Measurements from ENCODE around the gene CXCR4. TPM values are rescaled to one million over a fixed set of nuclear protein-coding genes. Genes with fewer than 3 reads are reported as not detected.

CXCR4 gene
- total and polyA plus RNA-seq, 9 of the 15 experiments (the other 6 are each of a cell fraction or from before 2014, with no cell fraction given): 0.07 to 0.45 (median 0.17) TPM; not detected in 3

DNA sequence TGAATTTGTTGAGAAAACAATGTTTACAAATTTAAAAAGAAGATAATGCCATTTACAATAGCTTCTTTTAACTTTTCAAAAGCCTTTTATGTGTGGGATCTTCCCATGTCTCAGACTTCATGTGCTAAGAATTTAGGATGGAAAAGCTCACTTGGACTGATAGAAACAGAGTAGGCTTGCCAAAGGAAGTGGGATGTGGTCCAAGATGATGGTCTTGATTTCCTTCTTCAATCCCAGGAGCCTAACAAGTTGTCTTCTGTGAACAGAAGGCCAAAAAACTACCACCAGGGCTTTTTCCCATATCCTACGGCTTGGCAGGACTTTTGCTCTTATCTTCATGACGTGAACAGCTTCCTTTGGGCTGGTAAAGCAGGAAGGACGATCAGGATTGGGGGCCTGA is 9.5 kb downstream of the CXCR4 start:
- Histone ChIP-seq H3K9me1 (ENCODE audit: control insufficient read depth, insufficient read depth, low read length) (no peaks in the 10 kb centered on the region), H3K4me1 (replicated peaks in 1 of 2; ENCODE audit: control insufficient read depth in 2 of 2, insufficient read depth in 2 of 2, low read length in 2 of 2) (no peaks in the 10 kb centered on the region), H3K9ac (ENCODE audit: insufficient read depth in 1 of 2, low read depth in 2 of 2, low read length in 2 of 2) (no peak overlapping the region), H3K27me3 (ENCODE audit: control insufficient read depth in 2 of 2, insufficient read depth in 2 of 2, low read length in 2 of 2) (peaks cover 2 to 9% of the 10 kb centered on the region in 2 experiments; a peak in 1 of 5 replicates), H3K36me3 (ENCODE audit: control insufficient read depth, insufficient read depth, low read length) (no peaks in the 10 kb centered on the region), H3K4me3 (no peak overlapping the region), H3K79me2 (ENCODE audit: control insufficient read depth, insufficient read depth, low read length) (no peaks in the 10 kb centered on the region), H2AFZ (ENCODE audit: low read depth, low read length) (no peak overlapping the region), H3K9me3 (replicated peaks; ENCODE audit: control insufficient read depth, insufficient read depth, low read depth, low read length) (no peaks in the 10 kb centered on the region), H3K27ac (ENCODE audit: extremely low read depth, low read depth, low read length) (no peak overlapping the region), H4K20me1 (replicated peaks; ENCODE audit: control insufficient read depth, insufficient read depth, low read length) (no peaks in the 10 kb centered on the region), H3K4me2 (ENCODE audit: insufficient read depth, low read length) (no peak overlapping the region)
- BruUV-seq (replicated peaks): no TSS peak
- no peak for FAIRE-seq
- DNase-seq (ENCODE audit: extremely low read depth in 1 of 4, low spot score in 3 of 4): no peak
- in situ Hi-C loops (cut with MboI) (no loop called here), intact Hi-C loops (cut with micrococcal nuclease) (no loop called here)
- 0% methylated on average over 3 of the region's 3 CpGs for WGBS (ENCODE audit: insufficient coverage, low coverage, missing lambda C conversion rate)
- ATAC-seq: no peak
- CTCF ChIA-PET (ENCODE audit: low intra/inter-chr PET ratio): no interaction called here
- POLR2A ChIA-PET: interaction anchor here (1.1 kb wide), 1 partner anchor 17 kb away, joined by 3 read pairs; no protein-coding TSS in a partner anchor
- TF ChIP-seq PML (IDR thresholded peaks at IDR 0.05; ENCODE audit: low read length): no peak
- no peak for TF ChIP-seq ZNF444 (CRISPR knock-in tag; IDR thresholded peaks at IDR 0.05)
- TF ChIP-seq ZNF695 (CRISPR knock-in tag; IDR thresholded peaks at IDR 0.05): no peak
- no peak for TF ChIP-seq NONO (IDR thresholded peaks at IDR 0.05; ENCODE audit: low read depth in 2 of 2, low read length in 1 of 2)
- TF ChIP-seq, protein P1, sequence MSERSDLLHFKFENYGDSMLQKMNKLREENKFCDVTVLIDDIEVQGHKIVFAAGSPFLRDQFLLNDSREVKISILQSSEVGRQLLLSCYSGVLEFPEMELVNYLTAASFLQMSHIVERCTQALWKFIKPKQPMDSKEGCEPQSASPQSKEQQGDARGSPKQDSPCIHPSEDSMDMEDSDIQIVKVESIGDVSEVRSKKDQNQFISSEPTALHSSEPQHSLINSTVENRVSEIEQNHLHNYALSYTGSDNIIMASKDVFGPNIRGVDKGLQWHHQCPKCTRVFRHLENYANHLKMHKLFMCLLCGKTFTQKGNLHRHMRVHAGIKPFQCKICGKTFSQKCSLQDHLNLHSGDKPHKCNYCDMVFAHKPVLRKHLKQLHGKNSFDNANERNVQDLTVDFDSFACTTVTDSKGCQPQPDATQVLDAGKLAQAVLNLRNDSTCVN (CRISPR knock-in tag; IDR thresholded peaks at IDR 0.05): no peak
- TF ChIP-seq, protein P2, sequence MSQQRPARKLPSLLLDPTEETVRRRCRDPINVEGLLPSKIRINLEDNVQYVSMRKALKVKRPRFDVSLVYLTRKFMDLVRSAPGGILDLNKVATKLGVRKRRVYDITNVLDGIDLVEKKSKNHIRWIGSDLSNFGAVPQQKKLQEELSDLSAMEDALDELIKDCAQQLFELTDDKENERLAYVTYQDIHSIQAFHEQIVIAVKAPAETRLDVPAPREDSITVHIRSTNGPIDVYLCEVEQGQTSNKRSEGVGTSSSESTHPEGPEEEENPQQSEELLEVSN (IDR thresholded peaks at IDR 0.05; ENCODE audit: borderline replicate concordance in 1 of 2, extremely low read depth in 1 of 2, insufficient read depth in 1 of 2, insufficient read length in 1 of 2, low read depth in 1 of 2, low read length in 1 of 2, poor library complexity in 1 of 2, severe bottlenecking in 1 of 2): no peak
- TF ChIP-seq, protein P3, sequence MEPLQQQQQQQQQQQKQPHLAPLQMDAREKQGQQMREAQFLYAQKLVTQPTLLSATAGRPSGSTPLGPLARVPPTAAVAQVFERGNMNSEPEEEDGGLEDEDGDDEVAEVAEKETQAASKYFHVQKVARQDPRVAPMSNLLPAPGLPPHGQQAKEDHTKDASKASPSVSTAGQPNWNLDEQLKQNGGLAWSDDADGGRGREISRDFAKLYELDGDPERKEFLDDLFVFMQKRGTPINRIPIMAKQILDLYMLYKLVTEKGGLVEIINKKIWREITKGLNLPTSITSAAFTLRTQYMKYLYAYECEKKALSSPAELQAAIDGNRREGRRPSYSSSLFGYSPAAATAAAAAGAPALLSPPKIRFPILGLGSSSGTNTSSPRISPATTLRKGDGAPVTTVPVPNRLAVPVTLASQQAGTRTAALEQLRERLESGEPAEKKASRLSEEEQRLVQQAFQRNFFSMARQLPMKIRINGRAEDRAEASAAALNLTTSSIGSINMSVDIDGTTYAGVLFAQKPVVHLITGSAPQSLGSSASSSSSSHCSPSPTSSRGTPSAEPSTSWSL (CRISPR knock-in tag; IDR thresholded peaks at IDR 0.05; ENCODE audit: borderline replicate concordance): no peak
- TF ChIP-seq, protein P4, sequence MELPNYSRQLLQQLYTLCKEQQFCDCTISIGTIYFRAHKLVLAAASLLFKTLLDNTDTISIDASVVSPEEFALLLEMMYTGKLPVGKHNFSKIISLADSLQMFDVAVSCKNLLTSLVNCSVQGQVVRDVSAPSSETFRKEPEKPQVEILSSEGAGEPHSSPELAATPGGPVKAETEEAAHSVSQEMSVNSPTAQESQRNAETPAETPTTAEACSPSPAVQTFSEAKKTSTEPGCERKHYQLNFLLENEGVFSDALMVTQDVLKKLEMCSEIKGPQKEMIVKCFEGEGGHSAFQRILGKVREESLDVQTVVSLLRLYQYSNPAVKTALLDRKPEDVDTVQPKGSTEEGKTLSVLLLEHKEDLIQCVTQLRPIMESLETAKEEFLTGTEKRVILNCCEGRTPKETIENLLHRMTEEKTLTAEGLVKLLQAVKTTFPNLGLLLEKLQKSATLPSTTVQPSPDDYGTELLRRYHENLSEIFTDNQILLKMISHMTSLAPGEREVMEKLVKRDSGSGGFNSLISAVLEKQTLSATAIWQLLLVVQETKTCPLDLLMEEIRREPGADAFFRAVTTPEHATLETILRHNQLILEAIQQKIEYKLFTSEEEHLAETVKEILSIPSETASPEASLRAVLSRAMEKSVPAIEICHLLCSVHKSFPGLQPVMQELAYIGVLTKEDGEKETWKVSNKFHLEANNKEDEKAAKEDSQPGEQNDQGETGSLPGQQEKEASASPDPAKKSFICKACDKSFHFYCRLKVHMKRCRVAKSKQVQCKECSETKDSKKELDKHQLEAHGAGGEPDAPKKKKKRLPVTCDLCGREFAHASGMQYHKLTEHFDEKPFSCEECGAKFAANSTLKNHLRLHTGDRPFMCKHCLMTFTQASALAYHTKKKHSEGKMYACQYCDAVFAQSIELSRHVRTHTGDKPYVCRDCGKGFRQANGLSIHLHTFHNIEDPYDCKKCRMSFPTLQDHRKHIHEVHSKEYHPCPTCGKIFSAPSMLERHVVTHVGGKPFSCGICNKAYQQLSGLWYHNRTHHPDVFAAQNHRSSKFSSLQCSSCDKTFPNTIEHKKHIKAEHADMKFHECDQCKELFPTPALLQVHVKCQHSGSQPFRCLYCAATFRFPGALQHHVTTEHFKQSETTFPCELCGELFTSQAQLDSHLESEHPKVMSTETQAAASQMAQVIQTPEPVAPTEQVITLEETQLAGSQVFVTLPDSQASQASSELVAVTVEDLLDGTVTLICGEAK (IDR thresholded peaks at IDR 0.05): no peak
- TF ChIP-seq, protein P4 (CRISPR knock-in tag; IDR thresholded peaks at IDR 0.05): no peak

Measured in K562 (cell line).